Measurements from ENCODE around the gene CD248.

DNA sequence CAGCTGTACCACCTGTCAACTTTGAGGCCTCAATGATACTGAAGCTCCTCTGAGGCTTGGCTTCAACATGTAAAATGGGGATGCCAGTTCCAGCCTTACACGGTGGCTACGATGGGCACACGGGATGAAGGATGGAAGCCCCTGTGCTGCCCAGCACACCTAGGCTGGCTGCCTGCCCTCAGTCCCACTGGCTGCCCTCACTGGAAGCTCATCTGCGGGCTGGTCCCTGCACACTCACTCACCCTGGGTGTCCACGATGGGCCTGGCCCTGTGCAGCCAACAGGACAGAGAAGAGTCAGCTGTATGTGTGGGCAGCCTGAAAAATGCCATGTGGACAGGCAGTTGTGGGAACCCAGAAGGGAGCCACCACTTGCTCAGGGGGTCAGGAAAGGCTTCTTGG lies 30.1 kb downstream of the CD248 start:
- TF ChIP-seq, protein P1, sequence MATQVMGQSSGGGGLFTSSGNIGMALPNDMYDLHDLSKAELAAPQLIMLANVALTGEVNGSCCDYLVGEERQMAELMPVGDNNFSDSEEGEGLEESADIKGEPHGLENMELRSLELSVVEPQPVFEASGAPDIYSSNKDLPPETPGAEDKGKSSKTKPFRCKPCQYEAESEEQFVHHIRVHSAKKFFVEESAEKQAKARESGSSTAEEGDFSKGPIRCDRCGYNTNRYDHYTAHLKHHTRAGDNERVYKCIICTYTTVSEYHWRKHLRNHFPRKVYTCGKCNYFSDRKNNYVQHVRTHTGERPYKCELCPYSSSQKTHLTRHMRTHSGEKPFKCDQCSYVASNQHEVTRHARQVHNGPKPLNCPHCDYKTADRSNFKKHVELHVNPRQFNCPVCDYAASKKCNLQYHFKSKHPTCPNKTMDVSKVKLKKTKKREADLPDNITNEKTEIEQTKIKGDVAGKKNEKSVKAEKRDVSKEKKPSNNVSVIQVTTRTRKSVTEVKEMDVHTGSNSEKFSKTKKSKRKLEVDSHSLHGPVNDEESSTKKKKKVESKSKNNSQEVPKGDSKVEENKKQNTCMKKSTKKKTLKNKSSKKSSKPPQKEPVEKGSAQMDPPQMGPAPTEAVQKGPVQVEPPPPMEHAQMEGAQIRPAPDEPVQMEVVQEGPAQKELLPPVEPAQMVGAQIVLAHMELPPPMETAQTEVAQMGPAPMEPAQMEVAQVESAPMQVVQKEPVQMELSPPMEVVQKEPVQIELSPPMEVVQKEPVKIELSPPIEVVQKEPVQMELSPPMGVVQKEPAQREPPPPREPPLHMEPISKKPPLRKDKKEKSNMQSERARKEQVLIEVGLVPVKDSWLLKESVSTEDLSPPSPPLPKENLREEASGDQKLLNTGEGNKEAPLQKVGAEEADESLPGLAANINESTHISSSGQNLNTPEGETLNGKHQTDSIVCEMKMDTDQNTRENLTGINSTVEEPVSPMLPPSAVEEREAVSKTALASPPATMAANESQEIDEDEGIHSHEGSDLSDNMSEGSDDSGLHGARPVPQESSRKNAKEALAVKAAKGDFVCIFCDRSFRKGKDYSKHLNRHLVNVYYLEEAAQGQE (IDR thresholded peaks at IDR 0.05; ENCODE audit: insufficient read depth in 1 of 2, low read depth in 2 of 2, low read length in 2 of 2) = no peak
- TF ChIP-seq POLR2AphosphoS5 (IDR thresholded peaks at IDR 0.05; ENCODE audit: low read depth, low read length) (no peak), SIN3A (IDR thresholded peaks at IDR 0.05; ENCODE audit: borderline replicate concordance, insufficient read depth, low read length) (no peak)

All from PFSK-1 (cell line).